H1 (cell line): ENCODE data around the gene MMP28. TPM values are rescaled to one million over a fixed set of nuclear protein-coding genes. Genes with fewer than 3 reads are reported as not detected.
A peak's percentile ranks its signal among the peaks of the same experiment; 100 is the strongest.

Experiments used
- CTCF ChIA-PET: fragments of 300-600 bp; sonication (Branson Sonifier 250); formaldehyde crosslinking; loops from one replicate; lab custom pipeline; 2021; ENCODE audit not compliant: partially characterized antibody; lab: Charles Lee
- POLR2A ChIA-PET: fragments of 300-600 bp; sonication (Branson Sonifier 250); formaldehyde crosslinking; loops from one replicate; lab custom pipeline; 2021; ENCODE audit warnings: inconsistent platforms; ENCODE audit not compliant: partially characterized antibody; lab: Charles Lee
- DNase-seq, 2 experiments: peaks; one replicate each; pipeline versions ENCODE4 v3.0.0 to v3.0.0-alpha.2; 2010 to 2022; ENCODE audit warnings: low spot score in 2 of 2, low read depth in 1 of 2, mixed read lengths in 1 of 2
- FAIRE-seq: peaks from 2 replicates; lab custom pipeline; 2011; peaks lifted over from hg19 to GRCh38; lab: Jason Lieb, UNC
- H2AFZ ChIP-seq: 2 replicates; pipeline ENCODE4 v1.8.1; 2012; ENCODE audit warnings: low read length, inconsistent platforms
- H2AK5ac ChIP-seq: 2 replicates; pipeline ENCODE4 v1.6.1; 2013; ENCODE audit warnings: low read depth, low read length
- H2BK120ac ChIP-seq: replicated peaks from 2 replicates; pipeline ENCODE3; 2013; ENCODE audit warnings: low read depth, low read length, inconsistent platforms
- H2BK12ac ChIP-seq: 2 replicates; pipeline ENCODE4 v1.6.1; 2013; ENCODE audit warnings: low read depth, low read length
- H2BK15ac ChIP-seq: 2 replicates; pipeline ENCODE4 v1.6.1; 2013; ENCODE audit warnings: low read length
- H2BK20ac ChIP-seq: 2 replicates; pipeline ENCODE4 v1.6.1; 2013; ENCODE audit warnings: low read length
- H2BK5ac ChIP-seq: 2 replicates; pipeline ENCODE4 v1.6.1; 2013; ENCODE audit warnings: low read depth, low read length
- H3K14ac ChIP-seq: 2 replicates; pipeline ENCODE4 v1.6.1; 2013; ENCODE audit warnings: inconsistent platforms; ENCODE audit not compliant: insufficient read length
- H3K18ac ChIP-seq: 2 replicates; pipeline ENCODE4 v1.6.1; 2013; ENCODE audit warnings: low read length; ENCODE audit errors: extremely low read depth
- H3K23ac ChIP-seq: 2 replicates; pipeline ENCODE4 v1.6.1; 2013; ENCODE audit warnings: inconsistent platforms; ENCODE audit not compliant: insufficient read length
- H3K23me2 ChIP-seq: 2 replicates; pipeline ENCODE4 v1.6.1; 2013; ENCODE audit warnings: low read depth, low read length
- H3K27ac ChIP-seq: 2 replicates; pipeline ENCODE4 v1.6.1; 2011; ENCODE audit warnings: low read depth, low read length, inconsistent platforms
- H3K27me3 ChIP-seq, 4 experiments: replicated peaks in 1 of 4; 1 replicate in 1 of 4; 2 replicates in 3 of 4; pipeline versions ENCODE4 v1.6.1 to v1.8.1; 2011 to 2013; ENCODE audit warnings: low read length in 3 of 4, mild to moderate bottlenecking in 3 of 4, inconsistent platforms in 2 of 4, mixed read lengths in 2 of 4, moderate library complexity in 1 of 4; ENCODE audit not compliant: control insufficient read depth in 3 of 4, insufficient read depth in 3 of 4; ENCODE audit errors: extremely low read depth in 1 of 4
- H3K36me3 ChIP-seq, 4 experiments: 2 replicates each; pipeline versions ENCODE4 v1.6.1 to v1.8.1; 2011 to 2013; ENCODE audit warnings: mild to moderate bottlenecking in 4 of 4, low read length in 3 of 4, moderate library complexity in 2 of 4, control low read depth in 1 of 4, inconsistent platforms in 1 of 4; ENCODE audit not compliant: insufficient read depth in 4 of 4, control insufficient read depth in 2 of 4
- H3K4ac ChIP-seq: replicated peaks from 2 replicates; pipeline ENCODE3; 2013; ENCODE audit warnings: low read length, low read depth, mixed read lengths, inconsistent platforms; ENCODE audit not compliant: insufficient read length
- H3K4me1 ChIP-seq, 4 experiments: replicated peaks in 1 of 4; 1 replicate in 1 of 4; 2 replicates in 3 of 4; pipeline versions ENCODE4 v1.6.1 to v1.8.1; 2011 to 2013; ENCODE audit warnings: low read length in 3 of 4, inconsistent platforms in 2 of 4, mixed read lengths in 1 of 4; ENCODE audit not compliant: insufficient read depth in 4 of 4, control insufficient read depth in 3 of 4
- H3K4me2 ChIP-seq, 2 experiments: 2 replicates each; pipeline versions ENCODE4 v1.6.1 to v1.8.1; 2011 to 2013; ENCODE audit warnings: low read depth in 2 of 2, low read length in 2 of 2, control low read depth in 1 of 2, inconsistent platforms in 1 of 2, mild to moderate bottlenecking in 1 of 2; ENCODE audit not compliant: insufficient read depth in 1 of 2
- H3K4me3 ChIP-seq, 4 experiments: fragments of 200-600, 300-600 bp in 1 of 4; sonication (generic), shearing (Covaris generic), sonication (Bioruptor Twin) in 1 of 4; 2 replicates each; pipeline versions ENCODE4 v1.5.1 to v1.8.1; 2011 to 2016; ENCODE audit warnings: low read length in 4 of 4, low read depth in 3 of 4, control low read depth in 2 of 4, inconsistent platforms in 2 of 4, mild to moderate bottlenecking in 2 of 4, mixed read lengths in 1 of 4, moderate library complexity in 1 of 4; ENCODE audit not compliant: insufficient read depth in 2 of 4; ENCODE audit errors: extremely low read depth in 1 of 4
- H3K56ac ChIP-seq: replicated peaks from 2 replicates; pipeline ENCODE3; 2013; ENCODE audit warnings: low read depth, mild to moderate bottlenecking, mixed read lengths, low read length, inconsistent platforms; ENCODE audit not compliant: insufficient read length
- H3K79me1 ChIP-seq: 2 replicates; pipeline ENCODE4 v1.6.1; 2013; ENCODE audit warnings: low read depth, low read length, control low read depth
- H3K79me2 ChIP-seq, 2 experiments: 2 replicates each; pipeline versions ENCODE4 v1.6.1 to v1.8.1; 2012 to 2013; ENCODE audit warnings: low read length in 2 of 2, mild to moderate bottlenecking in 2 of 2, inconsistent platforms in 1 of 2; ENCODE audit not compliant: insufficient read depth in 2 of 2, control insufficient read depth in 1 of 2
- H3K9ac ChIP-seq, 4 experiments: replicated peaks in 1 of 4; 1 replicate in 1 of 4; 2 replicates in 3 of 4; pipeline versions ENCODE4 v1.6.1 to v1.8.1; 2011 to 2013; ENCODE audit warnings: low read depth in 3 of 4, low read length in 3 of 4, control low read depth in 2 of 4, mild to moderate bottlenecking in 2 of 4, moderate library complexity in 2 of 4, inconsistent platforms in 1 of 4; ENCODE audit errors: extremely low read depth in 1 of 4
- H3K9me3 ChIP-seq, 2 experiments: 2 replicates each; pipeline versions ENCODE4 v1.6.1 to v1.8.1; 2012 to 2013; ENCODE audit warnings: mild to moderate bottlenecking in 2 of 2, moderate library complexity in 2 of 2, control low read depth in 1 of 2, inconsistent platforms in 1 of 2, low read depth in 1 of 2, low read length in 1 of 2, mixed read lengths in 1 of 2; ENCODE audit not compliant: insufficient read depth in 2 of 2
- H4K20me1 ChIP-seq, 2 experiments: replicated peaks in 1 of 2; 2 replicates each; pipeline versions ENCODE3 to v1.8.1; 2011 to 2013; ENCODE audit warnings: inconsistent platforms in 2 of 2, low read length in 2 of 2, mild to moderate bottlenecking in 1 of 2; ENCODE audit not compliant: insufficient read depth in 2 of 2, control insufficient read depth in 1 of 2
- H4K5ac ChIP-seq: 2 replicates; pipeline ENCODE4 v1.6.1; 2013; ENCODE audit warnings: low read length, low read depth, mixed read lengths, inconsistent platforms; ENCODE audit not compliant: insufficient read length
- H4K8ac ChIP-seq: 2 replicates; pipeline ENCODE4 v1.8.0; 2013; ENCODE audit warnings: mild to moderate bottlenecking, moderate library complexity, low read length, inconsistent platforms; ENCODE audit not compliant: insufficient read depth; ENCODE audit errors: extremely low read depth
- H4K91ac ChIP-seq: replicated peaks from 2 replicates; pipeline ENCODE3; 2013; ENCODE audit warnings: low read length, mixed read lengths, inconsistent platforms; ENCODE audit not compliant: insufficient read length
- ATF2 ChIP-seq: IDR thresholded peaks from 2 replicates; pipeline ENCODE4 v1.6.1; 2012; ENCODE audit warnings: low read length, inconsistent platforms
- ATF3 ChIP-seq: IDR thresholded peaks from 2 replicates; pipeline ENCODE4 v1.6.1; 2011; ENCODE audit warnings: low read depth, mild to moderate bottlenecking, low read length; ENCODE audit not compliant: insufficient read depth
- BCL11A ChIP-seq, 2 experiments: IDR thresholded peaks; one replicate each; pipeline ENCODE4 v1.6.1; 2011; ENCODE audit warnings: low read depth in 2 of 2, low read length in 2 of 2, mild to moderate bottlenecking in 2 of 2
- CEBPB ChIP-seq: IDR thresholded peaks from 2 replicates; pipeline ENCODE4 v1.6.1; 2012; ENCODE audit warnings: low read depth, low read length
- GABPA ChIP-seq: IDR thresholded peaks from 2 replicates; pipeline ENCODE4 v1.6.1; 2011; ENCODE audit warnings: mild to moderate bottlenecking, low read length, moderate library complexity, borderline replicate concordance; ENCODE audit not compliant: insufficient read depth
- JUND ChIP-seq: IDR thresholded peaks from 2 replicates; pipeline ENCODE4 v1.6.1; 2011; ENCODE audit warnings: mild to moderate bottlenecking, improper control_type of control experiment, low read length
- NRF1 ChIP-seq: IDR thresholded peaks from 2 replicates; pipeline ENCODE4 v1.6.1; 2011; ENCODE audit warnings: mild to moderate bottlenecking, low read depth, low read length, improper control_type of control experiment
- POU5F1 ChIP-seq: IDR thresholded peaks from 2 replicates; pipeline ENCODE4 v1.6.1; 2011; ENCODE audit warnings: low read depth, mild to moderate bottlenecking, low read length, moderate library complexity
- TAF7 ChIP-seq: optimal IDR thresholded peaks from 2 replicates; pipeline ENCODE3; 2011; ENCODE audit warnings: low read depth, mild to moderate bottlenecking, inconsistent platforms, low read length, moderate library complexity, borderline replicate concordance
- TEAD4 ChIP-seq: IDR thresholded peaks from 2 replicates; pipeline ENCODE4 v1.6.1; 2012; ENCODE audit warnings: low read depth, low read length, inconsistent platforms, mixed read lengths
- ZNF274 ChIP-seq: IDR thresholded peaks from 2 replicates; pipeline ENCODE4 v1.7.0; 2012; ENCODE audit warnings: low read length, borderline replicate concordance; ENCODE audit errors: extremely low read depth
- WGBS, 2 experiments: shearing (Covaris generic) in 1 of 2; methylation state at CpG; one replicate each; pipeline versions ENCODE4 v1.1.6 to v1.1.7; 2013 to 2015; ENCODE audit warnings: low lambda C conversion rate in 2 of 2, mixed read lengths in 2 of 2, inconsistent platforms in 1 of 2, low coverage in 1 of 2, missing lambda C conversion rate in 1 of 2; ENCODE audit not compliant: insufficient replicate concordance in 2 of 2, insufficient coverage in 1 of 2, insufficient read length in 1 of 2; ENCODE audit errors: extremely low coverage in 1 of 2, missing lambda C conversion rate in 1 of 2; 5-methylcytosine and 5-hydroxymethylcytosine counted together
- polyA plus RNA-seq, 7 experiments: library from polyadenylated mRNA; depleted of rRNA in 3 of 7; stranded (reverse) in 5 of 7; unstranded in 2 of 7; fragments of >200 nt in 5 of 7; fragments of 200-250 nt in 2 of 7; gene quantifications; 1 replicate in 5 of 7; 2 replicates in 1 of 7; 4 replicates in 1 of 7; pipeline versions ENCODE4 v1.2.1 to v1.2.3, GENCODE V29; 2011 to 2013; ENCODE audit warnings: missing spikeins in 2 of 7, mixed read lengths in 2 of 7
- total RNA-seq: library from RNA; stranded (reverse); fragmentation: NEBNext Ultra II Directional; extraction: Animal tissue kit (Norgen Biotek cat#: 25700); gene quantifications from 2 replicates; pipeline ENCODE4 v1.2.1, GENCODE V29; 2021

The MMP28 gene
- total and polyA plus RNA-seq, 2 of the 8 experiments (the other 6 are each of a cell fraction or from before 2014, with no cell fraction given) = not detected

GRCh38 chr17:35729405-35729833, 66.0 kb downstream of the MMP28 start:
- Histone ChIP-seq H3K23me2 (peaks cover 9% of the 10 kb centered on the region; the same call in 1 of the 2 replicates), H4K91ac (no peak overlapping the region), H3K23ac (no peak overlapping the region), H3K79me2 (no peaks in the 10 kb centered on the region), H3K27me3 (peaks cover 0 to 8% (median 5%) of the 10 kb centered on the region in 4 experiments; a peak in 4 of 7 replicates), H2BK120ac (no peak overlapping the region), H3K4me1 (peaks cover 7 to 28% (median 8%) of the 10 kb centered on the region in 4 experiments; a peak in 6 of 7 replicates), H3K14ac (no peak overlapping the region), H3K56ac (no peak overlapping the region), H3K9me3 (no peaks in the 10 kb centered on the region), H2AFZ (no peak overlapping the region), H3K79me1 (peaks cover 2% of the 10 kb centered on the region; the same call in 1 of the 2 replicates), H3K4ac (no peak overlapping the region), H3K27ac (no peak overlapping the region), H3K9ac (no peak overlapping the region), H3K4me2 (peak overlapping the region; percentile 4 to 30; a peak in 2 of 4 replicates), H4K20me1 (peaks cover 2 to 11% of the 10 kb centered on the region in 2 experiments), H2BK15ac (no peak overlapping the region), H2BK20ac (no peak overlapping the region), H4K5ac (no peak overlapping the region), H2BK5ac (no peak overlapping the region), H3K4me3 (0 out of 8 replicates have a peak overlapping the region, but pooled peaks of 1 of the 4 experiments have one; percentile 4), H2AK5ac (no peak overlapping the region), H3K18ac (no peak overlapping the region), H4K8ac (no peak overlapping the region), H2BK12ac (no peak overlapping the region), H3K36me3 (peaks cover 0 to 8% (median 2%) of the 10 kb centered on the region in 4 experiments; a peak in 5 of 8 replicates)
- no peak for FAIRE-seq
- 34% methylated on average over 4 of the region's 4 CpGs; no CpG with 5 or more reads in 1 of the 2 experiments for WGBS, 2 experiments
- peak in 1 of 2 experiments; percentile 46 for DNase-seq
- POLR2A ChIA-PET = interaction anchor here (0.9 to 1.2 kb wide), 2 partner anchors 79 to 143 kb away, joined by 4 read pairs; partner anchors contain the start of genes AP2B1 and TAF15
- CTCF ChIA-PET = interaction anchor here (1.0 to 9.8 kb wide), 6 partner anchors 12 to 117 kb away, joined by 3 to 45 read pairs (median 10); no protein-coding TSS in a partner anchor
- TF ChIP-seq TAF7 = no peak
- no peak for TF ChIP-seq ATF2
- TF ChIP-seq JUND = 0 out of 2 replicates have a peak, but pooled peaks have one; percentile 23
- TF ChIP-seq ATF3 = 0 out of 2 replicates have a peak, but pooled peaks have one; percentile 40
- TF ChIP-seq NRF1 = no peak
- no peak for TF ChIP-seq GABPA
- TF ChIP-seq TEAD4 = no peak
- TF ChIP-seq POU5F1 = no peak
- no peak for TF ChIP-seq ZNF274
- no peak for TF ChIP-seq BCL11A (IDR thresholded peaks at IDR 0.05; ENCODE audit: low read depth in 2 of 2, low read length in 2 of 2)
- peak; percentile 80 for TF ChIP-seq CEBPB
